Stimulated activated memory B cell treated with anti-CD40 and anti-IgM and Interleukin-4, amounts not matched to agents 10 μg/mL and 1 μg/mL and 100 μg/mL, for 72 hours (primary cell): Measurements from ENCODE around the gene RPF1.

Experiments used
- ATAC-seq: fragments of 150-1000 bp; cut with Tn5 transposase; 2 replicates; pipeline ENCODE4 v1.10.0; 2021
- H3K27ac Mint-ChIP-seq: one replicate; pipeline ENCODE4 v1.8.0; 2022; ENCODE audit warnings: mild to moderate bottlenecking, mixed read lengths
- H3K27me3 Mint-ChIP-seq: one replicate; pipeline ENCODE4 v1.8.0; 2022; ENCODE audit warnings: mixed read lengths
- H3K36me3 Mint-ChIP-seq: one replicate; pipeline ENCODE4 v1.8.0; 2022; ENCODE audit warnings: mixed read lengths
- H3K4me1 Mint-ChIP-seq: one replicate; pipeline ENCODE4 v1.8.0; 2022; ENCODE audit warnings: mixed read lengths
- H3K4me3 Mint-ChIP-seq: one replicate; pipeline ENCODE4 v1.8.0; 2022; ENCODE audit warnings: mild to moderate bottlenecking, moderate library complexity, mixed read lengths
- H3K9me3 Mint-ChIP-seq: one replicate; pipeline ENCODE4 v1.8.0; 2022; ENCODE audit warnings: mixed read lengths

The RPF1 gene

DNA sequence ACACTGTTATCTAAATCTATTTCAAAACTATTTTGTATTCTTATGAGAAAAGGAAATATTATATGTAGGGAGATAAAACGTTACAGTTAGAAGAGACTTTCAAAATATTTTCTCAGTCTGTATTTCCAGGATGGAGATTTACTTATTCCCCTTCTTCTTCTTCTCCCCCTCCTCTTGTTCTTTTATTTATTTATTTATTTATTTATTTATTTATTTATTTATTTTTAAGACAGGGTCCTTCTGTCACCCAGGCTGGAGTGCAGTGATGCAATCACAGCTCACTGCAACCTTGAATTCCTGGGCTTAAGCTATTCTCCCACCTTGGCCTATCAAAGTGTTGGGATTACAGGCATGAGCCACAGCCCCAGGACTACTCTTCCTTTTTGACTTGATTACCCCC lies 2.8 kb upstream of the RPF1 start:
- H3K36me3 Mint-ChIP-seq = peaks cover 16% of the 10 kb centered on the region
- ATAC-seq = no peak

DNA sequence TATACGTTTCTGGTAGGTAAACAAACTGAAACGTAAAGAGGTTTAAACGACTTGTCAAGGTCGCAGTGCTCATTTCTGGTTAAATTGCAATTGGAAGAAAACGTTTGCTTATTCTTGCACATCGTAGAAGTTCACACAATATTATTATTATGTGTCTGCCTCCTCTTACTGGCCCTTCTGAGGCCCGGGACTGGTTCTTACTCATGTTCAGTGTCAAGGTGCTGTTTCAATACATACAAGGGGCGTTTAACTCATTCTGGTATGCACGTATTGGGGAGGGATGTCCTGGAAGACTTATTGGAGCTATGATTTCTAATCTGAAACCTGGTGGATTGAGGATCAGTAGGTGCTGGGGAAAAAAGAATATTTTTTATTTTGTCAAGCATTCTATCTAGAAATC lies 932 bp downstream of the RPF1 start:
- Mint-ChIP-seq H3K36me3 (peaks cover 44% of the 10 kb centered on the region), H3K27ac (peak overlapping the region; percentile 99), H3K4me3 (peak overlapping the region; percentile 99), H3K9me3 (peaks cover 14% of the 10 kb centered on the region), H3K4me1 (peaks cover 31% of the 10 kb centered on the region), H3K27me3 (peaks cover 24% of the 10 kb centered on the region)
- no peak for ATAC-seq

More for the DNA sequence above, 2.8 kb upstream of the RPF1 start:
- Mint-ChIP-seq H3K9me3 (peaks cover 14% of the 10 kb centered on the region), H3K4me1 (peaks cover 16% of the 10 kb centered on the region), H3K27me3 (peaks cover 56% of the 10 kb centered on the region), H3K27ac (no peak overlapping the region), H3K4me3 (no peak overlapping the region)

DNA sequence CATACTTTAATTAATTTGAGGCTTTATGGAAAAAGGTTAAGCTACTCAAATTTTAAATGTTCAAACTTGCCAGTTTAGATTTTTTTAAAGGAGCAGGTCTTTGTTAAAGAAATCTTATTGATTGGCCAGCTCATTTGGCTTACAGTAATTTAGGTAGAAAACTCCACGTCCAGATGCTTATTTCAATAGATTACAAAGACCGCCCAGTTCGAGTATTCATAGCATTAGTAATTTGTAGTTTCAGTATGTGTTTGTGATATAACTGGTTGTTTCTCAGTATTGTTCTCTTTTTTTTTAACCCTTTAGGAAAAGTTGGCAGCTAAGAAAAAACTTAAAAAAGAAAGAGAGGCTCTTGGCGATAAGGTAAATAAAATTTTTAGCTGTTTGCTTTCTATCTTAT lies 1.6 kb downstream of the RPF1 start:
- Mint-ChIP-seq H3K27me3 (peaks cover 18% of the 10 kb centered on the region), H3K4me3 (peak overlapping the region; percentile 46), H3K27ac (no peak overlapping the region), H3K9me3 (peaks cover 14% of the 10 kb centered on the region), H3K36me3 (peaks cover 49% of the 10 kb centered on the region), H3K4me1 (peaks cover 31% of the 10 kb centered on the region)
- ATAC-seq = no peak

DNA sequence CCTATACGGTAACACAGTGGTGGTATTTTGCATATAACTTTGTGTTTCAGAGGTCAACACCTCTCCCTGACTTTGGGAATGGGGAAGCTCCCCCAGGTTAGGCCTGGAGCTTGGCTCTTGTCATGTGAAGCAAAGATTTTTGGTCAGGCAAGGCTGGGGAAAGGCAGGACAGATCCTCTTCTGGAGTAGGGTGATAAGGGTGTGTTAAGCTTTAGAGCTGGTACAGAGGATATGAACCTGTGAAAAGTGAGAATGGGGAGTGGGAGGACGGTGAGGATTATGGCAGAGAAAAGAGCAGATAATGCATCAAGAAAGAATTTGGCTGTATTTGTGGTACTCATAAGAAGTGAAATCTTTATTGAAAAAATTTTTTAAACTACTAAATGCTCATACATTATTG lies 2.3 kb downstream of the RPF1 start:
- ATAC-seq = no peak
- Mint-ChIP-seq H3K36me3 (peaks cover 56% of the 10 kb centered on the region), H3K4me3 (peak overlapping the region; percentile 19), H3K9me3 (peaks cover 14% of the 10 kb centered on the region), H3K4me1 (peaks cover 31% of the 10 kb centered on the region), H3K27ac (no peak overlapping the region), H3K27me3 (peaks cover 14% of the 10 kb centered on the region)

DNA sequence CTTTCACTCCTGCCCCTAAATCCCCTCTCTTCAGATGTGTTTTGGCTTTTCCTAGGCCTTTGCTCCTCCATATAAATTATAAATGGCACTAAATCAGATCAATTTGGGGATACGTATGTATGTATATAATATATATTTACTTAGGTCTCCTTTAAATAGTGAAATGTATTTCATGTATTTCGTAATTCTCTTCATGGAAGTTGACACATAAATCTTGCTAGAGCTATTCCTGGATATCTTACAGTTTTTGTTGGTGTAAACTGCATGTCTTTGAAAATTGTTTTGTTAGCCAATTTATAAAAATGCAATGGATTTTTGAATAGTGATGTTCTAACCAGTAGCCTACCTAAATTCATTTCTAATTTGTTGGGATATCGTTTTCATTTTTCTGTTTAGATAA lies 9.0 kb downstream of the RPF1 start:
- no peaks in the 10 kb centered on the region for H3K9me3 Mint-ChIP-seq
- no peak overlapping the region for H3K27ac Mint-ChIP-seq
- H3K4me1 Mint-ChIP-seq = peaks cover 17% of the 10 kb centered on the region
- no peak for ATAC-seq
- H3K36me3 Mint-ChIP-seq = peaks cover 64% of the 10 kb centered on the region
- no peak overlapping the region for H3K4me3 Mint-ChIP-seq
- H3K27me3 Mint-ChIP-seq = no peaks in the 10 kb centered on the region

DNA sequence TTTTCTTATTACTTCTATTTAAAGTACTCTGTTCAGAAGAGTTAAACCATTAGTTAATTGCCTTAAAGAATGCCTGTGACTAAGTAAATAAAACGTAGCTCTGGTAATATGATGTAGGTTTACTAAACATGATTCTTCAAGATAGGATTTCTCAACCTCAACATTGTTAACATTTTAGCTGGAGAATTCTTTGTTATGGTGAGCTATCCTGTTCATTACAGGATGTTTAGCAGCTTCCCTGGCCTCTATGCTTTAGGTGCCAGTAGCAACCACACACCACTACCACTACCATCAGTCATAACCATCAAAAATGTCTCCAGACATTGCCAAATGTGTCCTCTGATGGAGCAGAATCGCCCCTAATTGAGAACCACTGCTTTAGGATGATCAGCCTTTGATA lies 10.7 kb downstream of the RPF1 start:
- H3K27me3 Mint-ChIP-seq = no peaks in the 10 kb centered on the region
- no peak overlapping the region for H3K4me3 Mint-ChIP-seq
- peaks cover 17% of the 10 kb centered on the region for H3K4me1 Mint-ChIP-seq
- H3K27ac Mint-ChIP-seq = no peak overlapping the region
- no peak for ATAC-seq
- peaks cover 58% of the 10 kb centered on the region for H3K36me3 Mint-ChIP-seq
- no peaks in the 10 kb centered on the region for H3K9me3 Mint-ChIP-seq

DNA sequence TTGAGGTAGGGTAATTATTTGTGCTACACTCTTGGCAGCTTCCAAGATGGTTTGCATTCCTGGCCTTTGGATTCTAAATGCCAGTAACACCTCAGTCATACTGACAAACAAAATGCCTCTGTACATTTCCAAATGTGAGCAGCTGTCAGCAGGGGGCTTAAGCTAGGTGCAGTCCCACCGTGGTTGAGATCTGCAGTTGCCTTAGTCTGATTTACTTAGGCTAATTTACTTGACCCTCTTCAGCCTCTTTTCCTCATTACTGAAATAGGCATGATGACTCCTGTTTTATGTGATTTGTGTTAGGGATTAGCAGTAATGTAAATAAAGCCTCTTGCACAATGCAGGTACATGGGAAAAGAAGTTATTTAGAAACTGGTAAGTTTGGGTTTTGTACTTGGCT lies 13.7 kb downstream of the RPF1 start:
- Mint-ChIP-seq H3K9me3 (no peaks in the 10 kb centered on the region), H3K27ac (no peak overlapping the region), H3K4me3 (no peak overlapping the region), H3K27me3 (no peaks in the 10 kb centered on the region), H3K36me3 (peaks cover 46% of the 10 kb centered on the region), H3K4me1 (peaks cover 7% of the 10 kb centered on the region)
- ATAC-seq = no peak

DNA sequence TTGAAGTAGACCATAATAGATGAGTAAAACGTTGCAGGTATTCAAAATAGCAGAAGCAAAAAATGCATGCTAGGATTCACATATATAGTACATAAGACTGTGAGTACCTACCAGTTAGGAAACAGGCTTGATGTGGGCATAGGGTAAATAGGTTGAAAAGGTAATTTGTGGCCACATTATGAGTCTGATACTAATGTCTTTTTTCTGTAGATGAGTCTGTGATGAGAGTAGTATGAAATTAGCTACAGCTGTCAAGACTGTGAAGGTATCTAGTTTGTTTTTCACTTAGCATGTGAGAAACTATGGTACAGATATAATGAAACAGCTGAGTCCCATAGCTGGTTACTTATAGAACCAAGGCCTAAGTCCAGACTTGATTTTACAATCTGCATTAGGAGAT lies 14.7 kb downstream of the RPF1 start:
- H3K4me1 Mint-ChIP-seq = peaks cover 7% of the 10 kb centered on the region
- peaks cover 56% of the 10 kb centered on the region for H3K36me3 Mint-ChIP-seq
- no peak overlapping the region for H3K4me3 Mint-ChIP-seq
- no peak for ATAC-seq
- no peaks in the 10 kb centered on the region for H3K27me3 Mint-ChIP-seq
- H3K27ac Mint-ChIP-seq = no peak overlapping the region
- H3K9me3 Mint-ChIP-seq = no peaks in the 10 kb centered on the region

DNA sequence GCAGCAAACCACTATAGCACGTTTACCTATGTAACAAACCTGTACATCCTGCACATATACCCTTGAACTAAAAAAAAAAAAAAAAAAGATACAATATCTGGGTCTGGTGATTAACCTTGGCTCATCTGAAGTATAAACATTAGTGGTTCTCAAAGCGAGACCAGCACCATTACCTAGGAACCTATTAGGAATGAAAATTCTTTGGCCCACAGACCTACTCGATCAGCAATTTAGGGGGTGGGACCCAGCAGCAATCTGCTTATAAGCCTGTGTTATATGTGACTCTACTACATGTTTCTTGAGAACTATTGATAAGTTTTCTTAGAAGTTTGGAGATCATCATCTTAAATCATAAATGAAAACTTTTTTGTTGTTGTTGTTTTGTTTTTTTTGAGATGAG lies 17.4 kb downstream of the RPF1 start:
- peaks cover 44% of the 10 kb centered on the region for H3K36me3 Mint-ChIP-seq
- H3K27ac Mint-ChIP-seq = no peak overlapping the region
- no peak overlapping the region for H3K4me3 Mint-ChIP-seq
- H3K27me3 Mint-ChIP-seq = no peaks in the 10 kb centered on the region
- H3K4me1 Mint-ChIP-seq = peaks cover 12% of the 10 kb centered on the region
- H3K9me3 Mint-ChIP-seq = no peaks in the 10 kb centered on the region
- ATAC-seq = no peak

DNA sequence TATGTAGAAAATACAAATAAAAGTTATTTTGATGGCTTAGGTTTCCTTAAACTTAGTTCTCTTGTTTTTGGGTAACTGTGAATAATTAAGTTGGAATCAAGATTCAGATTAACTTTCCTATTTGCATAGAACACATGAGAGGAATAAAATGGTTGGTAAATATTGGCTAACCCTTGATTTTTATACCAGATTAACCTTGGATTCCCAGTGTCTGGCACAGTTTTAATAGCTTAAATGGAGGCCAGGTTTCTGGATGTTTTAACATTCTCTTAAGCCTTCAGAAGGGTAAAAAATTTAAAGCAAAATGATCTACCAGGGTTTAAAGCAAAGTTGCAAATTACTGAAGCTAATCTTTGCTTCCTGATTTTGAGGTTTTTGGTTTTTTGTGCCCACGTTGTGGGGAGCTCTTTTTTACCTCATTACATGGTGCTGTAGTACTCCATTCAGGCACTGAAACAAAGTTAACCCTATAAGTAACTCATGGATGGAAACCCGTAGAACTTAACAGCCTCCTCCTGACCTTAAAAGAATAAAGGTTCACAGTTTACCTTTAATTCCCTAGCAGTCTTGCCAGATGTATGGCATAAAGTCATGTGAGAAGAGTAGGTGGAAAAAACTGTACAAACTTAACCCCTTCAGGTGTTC lies 18.7 kb downstream of the RPF1 start:
- Mint-ChIP-seq H3K9me3 (no peaks in the 10 kb centered on the region), H3K4me3 (no peak overlapping the region), H3K27me3 (no peaks in the 10 kb centered on the region), H3K36me3 (peaks cover 41% of the 10 kb centered on the region), H3K4me1 (peaks cover 17% of the 10 kb centered on the region), H3K27ac (peak overlapping the region; percentile 40)
- ATAC-seq = no peak

DNA sequence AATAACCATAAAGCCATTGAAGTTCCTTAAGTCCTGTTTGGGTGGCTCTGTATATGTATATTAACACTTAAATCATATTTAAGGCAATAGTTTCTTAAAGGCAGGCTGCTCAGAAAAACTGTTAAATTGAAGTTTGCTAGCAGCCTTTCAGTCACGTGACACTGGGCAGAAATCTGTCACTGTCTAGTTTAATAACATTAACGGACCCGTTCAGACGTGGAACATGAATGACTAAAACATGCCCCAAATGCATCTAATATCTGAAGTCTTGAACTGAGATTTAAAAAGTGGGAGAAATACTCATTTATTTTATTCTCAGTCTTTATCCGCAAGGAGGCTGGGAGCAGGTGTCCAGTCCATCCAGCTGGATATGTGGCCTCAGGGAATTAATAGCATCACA lies 23.9 kb downstream of the RPF1 start:
- H3K4me3 Mint-ChIP-seq = no peak overlapping the region
- peaks cover 20% of the 10 kb centered on the region for H3K36me3 Mint-ChIP-seq
- ATAC-seq = no peak
- no peak overlapping the region for H3K27ac Mint-ChIP-seq
- H3K27me3 Mint-ChIP-seq = no peaks in the 10 kb centered on the region
- H3K4me1 Mint-ChIP-seq = peaks cover 40% of the 10 kb centered on the region
- no peaks in the 10 kb centered on the region for H3K9me3 Mint-ChIP-seq

DNA sequence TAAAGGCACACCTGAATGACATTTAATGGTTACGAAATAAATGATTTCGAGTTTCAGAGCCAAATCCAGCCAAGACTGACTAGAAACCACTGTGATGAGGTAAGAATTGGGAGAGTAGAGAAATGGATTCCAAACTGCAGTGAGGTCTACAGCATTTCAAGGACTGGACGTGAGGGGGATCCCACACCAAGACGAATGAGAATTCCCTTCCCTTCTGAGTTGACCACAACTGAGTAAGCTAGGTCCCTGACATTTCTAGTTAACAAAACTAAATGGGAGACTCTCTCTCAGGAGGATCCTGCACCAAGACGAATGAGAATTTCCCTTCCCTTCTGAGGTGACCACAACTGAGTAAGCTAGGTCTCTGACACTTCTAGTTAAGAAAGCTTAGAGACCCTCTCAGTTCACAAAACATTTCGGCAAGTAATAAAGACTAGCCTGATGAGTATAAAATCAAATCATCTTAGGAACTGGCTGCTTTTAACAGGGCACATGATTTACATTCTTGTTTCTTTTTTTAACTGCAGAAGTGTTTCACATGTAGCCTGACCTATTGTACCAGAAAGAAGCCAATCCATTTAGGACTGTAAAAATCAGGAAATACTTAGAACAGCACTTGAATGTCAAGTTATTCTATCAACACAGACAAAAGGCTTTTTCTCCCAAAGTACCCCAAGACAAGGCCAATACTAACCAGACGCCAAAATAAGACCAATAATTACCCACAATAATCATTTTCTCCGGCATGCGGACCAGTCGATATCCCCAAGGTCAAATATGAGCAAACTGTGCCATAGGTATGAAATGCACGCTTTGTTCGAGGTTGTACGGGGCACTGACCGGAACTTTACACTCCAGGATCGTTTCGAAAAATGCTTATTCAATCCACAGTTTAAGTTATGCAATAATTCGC lies 25.8 kb downstream of the RPF1 start:
- Mint-ChIP-seq H3K4me3 (peak overlapping the region; percentile 92), H3K27ac (peak overlapping the region; percentile 93), H3K36me3 (peaks cover 9% of the 10 kb centered on the region), H3K27me3 (no peaks in the 10 kb centered on the region), H3K4me1 (peaks cover 40% of the 10 kb centered on the region), H3K9me3 (no peaks in the 10 kb centered on the region)
- no peak for ATAC-seq

DNA sequence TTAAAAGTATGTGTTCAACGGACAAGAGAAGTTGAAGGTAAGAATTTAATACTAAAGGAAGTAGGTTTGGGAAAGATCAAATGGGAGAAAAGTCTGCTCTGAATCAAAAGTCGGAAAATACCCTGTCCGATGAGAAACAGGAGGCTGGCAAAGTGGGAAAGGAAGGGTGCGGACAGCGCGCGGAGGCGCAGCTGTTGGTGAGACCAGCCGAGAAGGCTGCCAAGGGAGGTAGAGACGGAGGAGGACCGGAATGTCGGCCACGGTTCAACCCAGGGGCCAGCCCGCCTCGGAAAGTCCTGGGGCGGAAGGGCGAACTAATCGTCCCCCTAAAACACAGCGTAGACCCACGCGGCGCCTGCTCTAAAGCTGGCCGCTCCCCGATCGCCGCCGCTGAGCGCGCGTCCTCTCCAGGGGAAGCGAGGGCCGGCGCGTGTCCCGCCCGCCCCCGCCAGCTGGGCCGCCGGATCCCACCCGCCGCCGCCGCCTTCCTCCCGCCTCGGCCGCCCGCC lies 26.5 kb downstream of the RPF1 start:
- ATAC-seq = peak; percentile 74
- Mint-ChIP-seq H3K4me3 (peak overlapping the region; percentile 92), H3K9me3 (no peaks in the 10 kb centered on the region), H3K4me1 (peaks cover 37% of the 10 kb centered on the region), H3K27ac (peak overlapping the region; percentile 93), H3K27me3 (no peaks in the 10 kb centered on the region), H3K36me3 (peaks cover 9% of the 10 kb centered on the region)

DNA sequence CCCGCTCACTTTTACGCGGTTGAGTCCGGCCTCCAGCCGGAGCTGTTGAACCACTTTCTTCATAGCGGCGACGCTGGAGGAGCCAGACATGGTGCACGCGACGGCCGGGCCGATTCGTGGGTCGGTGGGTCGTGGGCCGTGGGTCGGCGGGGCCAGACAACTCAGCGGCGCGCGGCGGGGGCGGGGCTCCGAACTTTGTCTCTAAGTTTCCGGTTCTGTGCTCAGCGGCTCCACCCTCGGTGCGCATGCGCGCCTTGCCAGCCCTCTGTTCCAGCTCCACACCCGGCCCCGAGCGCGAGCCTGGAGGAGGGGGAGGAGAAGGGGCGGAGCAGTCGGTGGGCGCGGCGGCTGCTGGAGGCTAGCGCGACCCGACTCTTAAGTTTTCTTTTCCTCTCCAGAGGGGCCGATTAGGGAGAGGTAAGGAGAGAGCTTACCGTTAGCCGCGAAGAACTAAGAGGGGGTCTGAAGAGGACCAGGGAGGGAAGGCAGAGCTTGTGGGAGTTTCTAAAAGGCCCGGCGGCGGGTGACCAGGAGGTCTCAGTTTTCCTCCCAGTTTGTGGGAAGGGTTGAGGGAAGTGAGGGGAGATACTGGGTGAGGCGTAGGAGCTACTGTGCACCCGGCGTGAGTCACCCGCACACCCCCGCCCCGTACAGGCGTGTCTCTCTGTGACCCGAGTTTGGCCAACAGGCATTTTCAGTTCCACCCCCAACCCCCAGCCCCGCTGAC lies 27.1 kb downstream of the RPF1 start, which contains the start of the genes GNG5 and SPATA1:
Gene GNG5, minus strand, starts transcription at position 580 of the 727 bp plus-strand sequence. Its CDS starts 490 bp downstream, at position 90.
Gene SPATA1, plus strand, starts transcription at position 385 of the 727 bp plus-strand sequence. CDS start 9,974 bp downstream, outside the sequence.
- H3K4me1 Mint-ChIP-seq = peaks cover 31% of the 10 kb centered on the region

More for the DNA sequence above, 27.1 kb downstream of the RPF1 start, which contains the start of the genes GNG5 and SPATA1:
- peak within 1 kb of the TSS; percentile 93 for H3K27ac Mint-ChIP-seq
- H3K27me3 Mint-ChIP-seq = no peaks in the 10 kb centered on the region
- peaks cover 6% of the 10 kb centered on the region for H3K36me3 Mint-ChIP-seq
- peak within 1 kb of the TSS; percentile 92 for H3K4me3 Mint-ChIP-seq
- ATAC-seq = peak; percentile 96
- no peaks in the 10 kb centered on the region for H3K9me3 Mint-ChIP-seq
